H4 (cell line): ENCODE results near the gene ATXN1. TPM values are rescaled to one million over a fixed set of nuclear protein-coding genes. Genes with fewer than 3 reads are reported as not detected.
"Not testable (repeated sequence)": the region's sequence is repeated elsewhere in the genome, so short reads cannot be mapped to it uniquely, and the experiment has no call there.

ENCODE experiments used
- DNase-seq: peaks from one replicate; pipeline ENCODE4 v3.0.0-alpha.2; 2015; ENCODE audit warnings: low spot score
- total RNA-seq: library from RNA; depleted of rRNA; stranded (reverse); fragments of >200 nt; shearing (Covaris generic); gene quantifications from 2 replicates; pipeline ENCODE4 v1.2.3, GENCODE V29; 2014

ATXN1 gene
- total RNA-seq, 1 experiment from 2014 or later, result 18.9 TPM

GRCh38 chr6:16412982-16413381 lies 348.3 kb downstream of the ATXN1 start:
- no peak for DNase-seq

GRCh38 chr6:16412171-16412570 lies 349.1 kb downstream of the ATXN1 start:
- DNase-seq, result no peak

DNA sequence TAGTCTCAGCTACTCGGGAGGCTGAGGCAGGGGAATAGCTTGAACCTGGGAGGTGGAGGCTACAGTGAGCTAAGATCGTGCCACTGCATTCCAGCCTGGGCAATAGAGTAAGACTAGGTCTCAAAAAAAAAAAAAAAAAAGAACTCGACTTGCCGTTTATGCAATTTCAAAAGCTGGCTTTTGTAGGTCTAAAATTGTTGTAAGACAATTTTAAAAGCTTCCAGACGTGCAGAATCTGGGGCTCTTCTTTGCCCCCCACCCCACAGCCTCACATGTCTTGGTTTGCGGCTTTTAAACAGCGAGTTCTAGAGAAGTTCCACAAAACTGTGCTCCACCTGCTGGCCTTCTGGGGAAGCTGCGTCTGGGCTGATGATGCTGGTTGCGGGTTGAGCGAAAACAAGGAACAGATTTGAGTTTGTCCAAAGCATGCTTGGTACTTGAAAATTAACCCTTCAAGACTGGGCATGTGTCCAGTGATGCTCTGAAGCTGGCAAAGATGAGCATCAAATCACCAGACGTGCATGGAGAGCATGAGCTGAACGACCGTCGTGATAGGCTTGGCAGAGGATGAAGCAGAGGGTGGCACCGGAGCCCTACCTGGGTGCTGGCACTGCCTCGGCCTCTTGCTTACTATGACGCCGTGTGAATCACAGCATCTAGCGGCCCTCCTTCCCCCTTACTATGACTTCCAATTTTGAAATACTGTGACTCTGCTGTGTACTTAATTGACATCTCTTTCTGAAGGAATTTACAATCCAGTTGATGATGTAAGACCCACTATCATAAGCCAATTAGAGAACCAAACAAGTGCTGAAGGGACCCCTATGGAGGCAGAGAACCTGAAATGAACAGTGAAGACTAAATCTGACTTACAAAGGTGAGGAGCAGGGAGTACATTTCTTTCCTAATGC lies 351.5 kb downstream of the ATXN1 start:
- DNase-seq, result peak; percentile 29

- DNase-seq, result no peak
Measured at GRCh38 chr6:16408766-16409165, 352.5 kb downstream of the ATXN1 start.

DNA sequence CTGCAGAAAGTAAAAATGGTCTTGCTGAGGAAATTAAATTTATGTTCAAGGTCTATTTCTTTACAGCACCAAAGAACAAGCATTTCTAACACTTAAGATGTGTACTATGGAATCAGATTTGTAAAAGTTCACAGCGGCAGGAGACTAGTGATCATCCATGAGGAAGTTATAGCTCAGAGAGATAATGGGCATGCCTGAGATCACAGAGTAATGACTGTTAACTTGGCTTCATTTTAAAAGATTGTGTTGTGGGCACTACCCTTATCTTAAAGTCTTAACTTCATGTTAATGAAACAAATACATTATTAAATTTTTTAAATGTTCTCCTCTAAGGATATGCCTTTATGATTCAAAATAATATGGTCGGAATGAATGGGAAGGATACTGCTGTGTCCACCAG lies 354.3 kb downstream of the ATXN1 start:
- no peak for DNase-seq

DNA sequence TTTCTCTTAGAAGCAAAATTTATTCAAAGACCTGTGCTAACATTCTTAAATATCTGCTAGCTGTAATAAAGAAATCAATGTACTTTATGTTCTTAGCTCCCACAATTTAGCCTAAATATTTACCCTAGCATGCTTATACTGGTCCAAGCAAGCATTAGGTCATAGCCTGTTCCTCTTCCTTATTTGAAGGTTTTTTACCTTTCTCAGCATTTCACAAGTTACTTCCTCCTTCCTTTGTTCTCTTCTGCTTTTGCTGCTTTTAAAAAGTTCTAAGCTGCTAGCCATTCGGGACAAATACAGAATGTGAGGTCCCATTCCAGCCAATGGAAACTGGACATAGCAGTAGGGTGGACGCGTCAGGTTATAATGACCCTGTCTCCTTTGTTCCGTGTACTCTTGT lies 354.7 kb downstream of the ATXN1 start:
- DNase-seq, result not testable (repeated sequence)

DNA sequence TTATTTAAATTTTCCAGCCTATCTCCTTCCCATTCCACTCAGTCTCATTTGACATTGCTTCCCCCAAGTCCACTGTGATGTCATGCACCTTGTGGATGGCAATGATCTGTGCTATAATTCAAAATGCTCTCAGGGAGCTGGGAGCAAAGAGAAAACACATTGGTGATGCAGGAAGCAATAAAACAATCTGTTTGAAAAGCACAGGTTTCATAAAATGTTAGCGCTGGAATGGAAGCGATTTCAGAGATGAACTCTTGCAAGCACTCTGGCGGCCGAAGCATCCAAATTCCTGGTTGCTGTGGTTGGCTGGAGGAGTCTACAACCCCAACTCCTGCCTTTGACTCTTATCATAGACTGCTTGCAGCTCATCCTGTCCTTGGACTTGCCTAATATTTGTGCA lies 355.9 kb downstream of the ATXN1 start:
- no peak for DNase-seq

DNA sequence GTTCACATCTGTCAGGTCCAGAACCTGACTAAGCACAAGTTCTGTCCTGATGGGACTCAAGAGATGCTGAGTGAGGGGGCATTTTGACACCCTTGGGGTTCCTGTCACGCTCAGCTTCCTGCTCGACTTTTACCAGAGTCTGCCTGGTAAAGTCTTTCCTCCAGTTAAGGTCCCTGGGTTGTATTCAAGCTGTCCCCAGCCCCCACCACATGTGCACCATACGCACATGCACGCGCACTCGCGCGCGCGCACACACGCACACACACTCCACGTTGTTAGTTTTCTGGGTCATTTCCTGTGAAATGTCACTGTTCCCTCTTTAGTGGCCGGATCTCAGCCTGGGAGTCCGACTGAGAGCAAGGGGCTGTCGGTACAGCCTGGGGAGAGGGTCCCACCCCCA lies 356.8 kb downstream of the ATXN1 start:
- DNase-seq, result no peak

DNA sequence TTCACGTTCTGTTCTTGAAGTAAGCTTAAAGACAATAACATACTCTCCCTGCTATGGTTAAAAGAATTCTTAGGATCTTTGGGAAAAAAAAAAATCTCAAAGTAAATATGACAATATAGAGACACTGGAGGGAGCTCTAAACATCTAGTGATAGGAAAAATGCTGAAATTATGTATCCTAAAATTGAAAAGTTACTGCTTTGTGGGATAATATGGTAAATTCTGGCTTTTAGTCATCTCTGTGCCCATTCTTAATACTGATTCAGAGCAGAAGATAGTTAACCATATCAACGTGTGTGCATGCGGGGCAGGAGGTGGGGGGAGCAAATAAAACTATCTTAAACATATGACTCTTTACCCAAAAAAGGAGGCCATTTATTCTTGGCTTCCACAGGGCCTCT lies 357.4 kb downstream of the ATXN1 start:
- no peak for DNase-seq

DNA sequence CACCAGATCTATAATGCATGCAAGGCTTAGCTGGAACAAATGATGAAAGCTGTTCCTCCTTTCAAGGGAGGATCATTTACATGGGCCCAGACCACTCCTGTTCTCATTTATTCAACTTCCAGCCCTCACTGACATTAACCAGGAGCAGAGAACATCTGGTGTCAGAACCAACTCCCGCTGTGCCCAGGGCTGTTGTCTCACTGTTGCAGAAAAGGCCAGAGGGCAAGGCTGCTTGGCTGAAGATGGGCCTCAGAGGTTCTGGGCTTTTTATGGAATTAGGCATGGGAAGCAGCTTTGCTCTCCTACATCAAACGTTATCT lies 358.7 kb downstream of the ATXN1 start:
- DNase-seq, result no peak

- DNase-seq, result no peak
Measured at GRCh38 chr6:16400248-16400760, 361.0 kb downstream of the ATXN1 start.

DNA sequence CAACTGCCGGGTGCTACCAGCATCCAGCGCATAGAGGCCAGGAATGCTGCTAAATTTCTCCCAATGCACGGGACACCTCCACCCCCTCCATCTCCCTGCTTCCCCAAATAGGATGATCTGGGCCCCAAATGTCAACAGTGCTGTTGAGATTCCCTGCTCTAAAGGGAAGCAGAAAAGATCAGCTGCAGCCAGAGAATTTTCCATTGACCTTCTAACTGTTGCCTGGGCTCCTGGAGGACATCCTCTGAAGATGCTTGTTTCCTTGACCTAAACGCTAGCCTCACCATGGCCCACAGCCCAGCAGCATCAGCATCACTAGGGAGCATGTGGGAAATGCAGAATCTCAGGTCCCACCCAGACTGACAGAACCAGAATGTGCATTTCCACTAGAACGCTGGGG lies 361.6 kb downstream of the ATXN1 start:
- no peak for DNase-seq

DNA sequence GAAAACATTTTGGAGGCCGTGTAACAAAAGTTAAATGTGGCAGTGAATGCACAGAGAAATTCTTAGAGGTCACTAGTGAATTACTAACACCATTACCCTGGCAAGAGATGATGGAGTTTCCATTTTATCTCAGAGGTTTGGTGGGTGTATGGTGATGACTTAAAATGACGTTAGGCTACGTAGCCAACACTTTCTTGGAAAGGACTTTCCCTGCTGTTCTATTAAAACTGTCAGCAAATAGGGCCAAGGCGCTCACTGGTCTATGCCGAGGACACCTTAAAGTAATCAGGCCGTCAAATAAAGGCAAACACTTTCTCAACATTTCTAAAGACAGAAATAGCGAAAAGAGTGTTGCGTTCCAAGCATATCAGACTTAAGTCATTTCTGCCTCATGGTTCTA lies 362.1 kb downstream of the ATXN1 start:
- DNase-seq, result no peak

GRCh38 chr6:16398587-16398986 lies 362.7 kb downstream of the ATXN1 start:
- DNase-seq, result no peak

GRCh38 chr6:16397623-16398022 lies 363.6 kb downstream of the ATXN1 start:
- no peak for DNase-seq

- no peak for DNase-seq
Measured at GRCh38 chr6:16396497-16397319, 364.6 kb downstream of the ATXN1 start.

DNA sequence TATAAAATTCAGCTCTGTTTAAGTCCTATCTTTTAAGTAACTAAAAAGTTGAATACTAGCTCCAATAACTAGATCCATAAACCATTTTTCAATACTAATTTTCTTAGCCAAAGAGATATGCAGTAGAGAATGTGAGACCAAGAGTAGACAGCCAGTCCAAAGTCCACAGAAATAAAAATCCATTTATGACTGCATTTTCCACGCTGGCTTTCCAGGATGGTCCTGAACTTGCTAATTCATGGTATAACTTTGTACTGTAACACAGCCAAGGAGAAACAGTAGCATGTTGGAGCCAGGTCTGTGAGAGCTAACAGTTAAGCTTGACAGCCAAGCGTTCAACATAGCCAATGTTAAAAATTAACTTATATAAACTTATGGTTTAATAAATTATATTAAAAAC lies 366.6 kb downstream of the ATXN1 start:
- DNase-seq, result no peak

GRCh38 chr6:16393326-16393725 lies 367.9 kb downstream of the ATXN1 start:
- no peak for DNase-seq

GRCh38 chr6:16392010-16392409 lies 369.2 kb downstream of the ATXN1 start:
- no peak for DNase-seq

DNA sequence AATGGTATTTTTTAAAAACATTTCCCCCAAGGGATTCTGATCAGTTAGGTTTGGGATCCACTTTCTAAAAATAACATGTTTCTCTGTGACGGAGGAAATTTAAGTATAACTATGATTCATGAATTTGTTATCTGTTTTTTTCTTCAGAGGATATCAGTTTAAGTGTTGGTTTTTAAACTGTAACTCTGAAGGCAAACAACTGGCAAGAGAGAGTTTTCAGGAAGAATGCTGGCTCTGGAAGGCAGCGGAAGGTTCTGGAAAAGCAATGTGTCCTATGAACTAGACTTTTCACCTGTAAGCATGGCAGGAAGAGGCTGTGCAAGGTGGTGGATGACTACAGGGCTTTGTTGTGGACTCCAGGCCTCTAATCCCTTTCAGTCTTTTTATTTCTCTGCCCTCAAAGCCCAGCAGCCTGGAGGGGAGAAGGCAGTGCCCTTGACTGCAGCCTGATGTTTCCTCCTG lies 369.8 kb downstream of the ATXN1 start:
- DNase-seq, result no peak

- not testable (repeated sequence) for DNase-seq
Measured at GRCh38 chr6:16390909-16391450, 370.3 kb downstream of the ATXN1 start.

DNA sequence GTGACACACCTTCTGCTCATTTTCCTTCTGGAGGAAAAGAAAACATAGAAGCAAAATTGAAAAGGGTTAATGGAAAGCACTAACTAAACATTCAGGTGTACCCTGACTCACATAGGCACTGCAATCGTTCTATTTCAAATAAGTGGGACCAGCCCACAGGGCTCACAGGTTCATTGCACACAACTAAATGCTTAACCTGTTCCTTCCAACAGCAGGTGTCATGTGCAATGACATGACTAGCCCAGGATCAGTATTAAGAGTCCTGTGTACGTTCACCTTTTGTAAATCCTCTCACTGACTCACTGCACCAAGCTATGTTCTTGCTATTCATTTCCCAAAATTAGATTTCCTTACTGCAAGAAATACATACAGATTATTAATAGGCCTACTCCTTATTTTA lies 371.6 kb downstream of the ATXN1 start:
- no peak for DNase-seq
